ENCODE measurements around the gene FOXQ1.

- TF ChIP-seq GATA3 (IDR thresholded peaks at IDR 0.05; ENCODE audit: low read depth, low read length) = no peak
- no peak for TF ChIP-seq GATA2 (IDR thresholded peaks at IDR 0.05; ENCODE audit: low read depth, low read length)
Observed at GRCh38 chr6:1296079-1296478, 15.8 kb upstream of the FOXQ1 start.

All from SH-SY5Y (cell line).